Measurements from ENCODE around the gene ZFPM1. TPM values are rescaled to one million over a fixed set of nuclear protein-coding genes. Genes with fewer than 3 reads are reported as not detected.

Gene ZFPM1
- total and polyA plus RNA-seq, 2 of the 8 experiments (the other 6 are each of a cell fraction or from before 2014, with no cell fraction given): 0.74 to 4.8 TPM

DNA sequence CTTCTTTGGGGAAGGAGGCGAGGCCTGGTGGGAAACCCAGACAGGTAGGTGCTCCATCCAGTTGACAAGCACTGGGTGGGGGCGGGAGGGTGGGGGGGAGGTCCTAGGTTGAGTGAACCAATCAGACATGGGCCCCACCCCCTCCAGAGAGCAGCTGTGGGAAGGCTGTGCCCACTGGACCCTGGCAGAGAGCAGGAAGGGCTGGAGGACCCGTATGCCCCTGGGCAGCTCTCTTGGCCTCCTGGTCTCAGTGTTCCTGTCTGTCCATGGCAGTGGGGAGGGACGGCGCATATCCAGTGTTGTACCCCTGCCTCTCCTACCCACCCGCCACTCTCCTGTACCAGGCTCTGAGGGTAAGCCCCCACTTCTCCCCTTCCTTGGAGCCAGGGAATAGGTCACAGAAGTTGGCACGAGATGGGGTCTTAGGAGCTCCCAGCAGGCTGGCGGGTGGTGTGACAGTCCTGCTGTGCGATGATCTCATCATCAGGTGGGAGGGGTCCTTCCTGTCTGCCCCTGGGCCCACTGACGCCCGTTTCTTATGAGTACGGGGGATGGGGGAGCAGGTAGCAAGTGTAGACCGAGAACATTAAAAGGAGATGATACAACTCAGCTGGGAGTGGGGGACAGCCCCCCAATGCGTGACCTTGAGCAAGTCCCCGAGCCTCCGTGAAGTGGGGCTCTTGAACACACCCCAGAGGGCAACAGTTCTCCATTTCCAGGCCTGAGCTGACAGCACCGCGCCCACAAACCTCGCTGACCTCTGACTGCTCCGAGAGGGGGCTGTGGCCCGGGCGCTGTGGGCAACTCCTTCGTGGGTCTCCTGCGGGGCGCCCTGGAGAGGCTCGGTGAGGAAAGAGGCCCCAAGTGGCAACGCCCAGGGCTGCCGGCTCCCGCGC, 1.2 kb upstream of the ZFPM1 start (continued):
- TF ChIP-seq POLR2A (IDR thresholded peaks at IDR 0.05; ENCODE audit: control extremely low read depth in 1 of 2, low read depth in 2 of 2, low read length in 2 of 2) (no peak), CEBPB (IDR thresholded peaks at IDR 0.05; ENCODE audit: low read depth, low read length) (no peak), TBP (IDR thresholded peaks at IDR 0.05; ENCODE audit: low read depth, low read length) (no peak), SUZ12 (IDR thresholded peaks at IDR 0.05; ENCODE audit: low read length) (no peak), CBX5 (IDR thresholded peaks at IDR 0.05; ENCODE audit: low read depth, low read length) (no peak), SP1 (IDR thresholded peaks at IDR 0.05; ENCODE audit: low read depth, low read length) (no peak), BRCA1 (IDR thresholded peaks at IDR 0.05; ENCODE audit: low read depth, low read length) (no peak)
